Left renal cortex interstitium (tissue), 4 donors: ENCODE measurements around the gene LAMA2. TPM values are rescaled to one million over a fixed set of nuclear protein-coding genes. Genes with fewer than 3 reads are reported as not detected.
"Not testable (repeated sequence)": the region's sequence is repeated elsewhere in the genome, so short reads cannot be mapped to it uniquely, and the experiment has no call there.

Experiments used
- DNase-seq, 4 donors: peaks; one replicate each; pipeline ENCODE4 v3.0.0-alpha.2; 2013; ENCODE audit warnings: low read depth in 4 of 4, low spot score in 2 of 4, missing footprints in 1 of 4
- polyA plus RNA-seq, 4 donors: library from polyadenylated mRNA; unstranded; fragments of 120-200 nt; gene quantifications; one replicate each; pipeline ENCODE4 v1.2.1, GENCODE V29; 2013; ENCODE audit not compliant: insufficient read length in 4 of 4

LAMA2 gene
- polyA plus RNA-seq, 4 donors: 31.4 to 48.3 (median 32.3) TPM

- no peak for DNase-seq
Observed at GRCh38 chr6:129055796-129056195, 172.9 kb downstream of the LAMA2 start.

- DNase-seq: no peak
Observed at GRCh38 chr6:129059650-129060049, 176.7 kb downstream of the LAMA2 start.

DNA sequence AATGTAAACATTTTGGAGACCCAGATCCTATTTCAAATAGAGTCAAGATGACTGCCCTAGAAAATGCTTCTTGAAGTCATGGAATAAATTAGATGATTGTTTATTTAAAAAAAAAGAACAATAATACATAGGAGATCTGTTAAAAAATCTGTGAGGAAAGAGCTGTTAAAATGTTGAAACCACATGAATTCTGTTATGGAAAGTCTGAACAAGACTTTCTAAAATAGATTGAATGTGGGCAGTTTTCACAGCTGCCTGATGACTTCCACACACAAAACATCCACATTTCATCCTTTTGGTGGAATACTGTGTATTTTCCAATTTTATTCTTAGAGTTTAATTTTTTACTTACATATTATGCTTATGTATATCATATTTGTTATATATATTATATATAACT, 186.1 kb downstream of the LAMA2 start:
- DNase-seq: no peak

DNA sequence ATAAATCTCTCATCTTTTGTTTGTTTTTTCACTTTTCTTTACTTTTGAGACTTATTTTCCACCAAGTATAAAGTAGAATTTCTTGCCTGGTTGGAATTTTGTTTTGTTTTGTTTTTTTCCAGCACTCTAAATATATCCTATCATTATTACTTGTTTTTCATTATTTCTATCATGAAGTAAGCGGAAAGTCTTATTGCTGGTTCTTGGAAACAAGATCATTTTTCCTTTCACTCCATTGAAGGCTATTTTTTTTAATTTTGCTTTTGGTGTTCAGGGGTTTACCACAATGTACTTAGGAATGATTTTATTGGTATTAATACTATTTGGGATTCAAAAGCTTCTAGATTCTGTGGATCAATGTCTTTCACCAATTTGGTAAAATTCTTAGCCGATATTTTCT, 190.1 kb downstream of the LAMA2 start:
- no peak for DNase-seq

DNA sequence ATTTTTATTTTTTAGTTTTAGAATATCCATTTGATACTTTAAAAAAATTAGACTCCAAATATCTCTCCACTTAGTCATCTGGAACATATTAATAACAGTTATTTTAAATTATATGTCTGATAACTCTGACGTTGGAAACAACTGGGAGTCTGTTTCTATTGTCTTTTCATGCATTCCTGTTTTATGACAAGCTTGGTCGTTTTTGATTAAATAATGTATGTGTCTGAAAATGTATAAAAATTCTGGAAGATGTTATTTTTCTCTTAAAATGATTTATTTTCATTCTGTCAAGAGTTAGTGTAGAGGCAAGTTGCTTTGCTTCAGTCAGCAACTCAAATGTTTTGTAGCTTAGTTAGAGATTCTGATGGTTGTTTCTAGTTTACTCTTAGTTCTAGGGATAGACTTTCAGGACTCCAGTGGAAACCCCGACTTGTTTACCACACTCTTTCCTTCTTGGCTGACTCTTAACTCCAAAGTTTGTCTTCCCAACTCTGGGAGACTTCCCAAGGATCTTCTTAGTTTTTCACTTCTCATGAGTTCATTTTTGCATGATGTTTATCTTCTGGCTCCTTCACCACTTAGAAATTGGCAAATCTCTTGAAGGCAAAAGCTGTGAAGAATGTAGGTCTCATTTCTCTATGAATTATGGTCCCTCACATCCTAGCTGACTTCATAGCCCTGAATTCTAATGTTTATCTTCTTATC, 190.9 kb downstream of the LAMA2 start:
- no peak for DNase-seq

GRCh38 chr6:129084406-129084805, 201.5 kb downstream of the LAMA2 start:
- no peak for DNase-seq

DNA sequence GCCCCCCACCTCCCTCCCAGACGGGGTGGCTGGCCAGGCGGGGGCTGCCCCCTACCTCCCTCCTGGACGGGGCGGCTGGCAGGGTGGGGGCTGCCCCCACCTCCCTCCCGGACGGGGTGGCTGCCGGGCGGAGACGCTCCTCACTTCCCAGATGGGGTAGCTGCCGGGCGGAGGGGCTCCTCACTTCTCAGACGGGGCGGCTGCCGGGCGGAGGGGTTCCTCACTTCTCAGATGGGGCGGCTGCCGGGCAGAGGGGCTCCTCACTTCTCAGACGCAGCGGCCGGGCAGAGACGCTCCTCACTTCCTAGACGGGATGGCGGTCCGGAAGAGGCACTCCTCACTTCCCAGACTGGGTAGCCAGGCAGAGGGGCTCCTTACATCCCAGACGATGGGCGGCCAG, 205.5 kb downstream of the LAMA2 start:
- not testable (repeated sequence) for DNase-seq

DNA sequence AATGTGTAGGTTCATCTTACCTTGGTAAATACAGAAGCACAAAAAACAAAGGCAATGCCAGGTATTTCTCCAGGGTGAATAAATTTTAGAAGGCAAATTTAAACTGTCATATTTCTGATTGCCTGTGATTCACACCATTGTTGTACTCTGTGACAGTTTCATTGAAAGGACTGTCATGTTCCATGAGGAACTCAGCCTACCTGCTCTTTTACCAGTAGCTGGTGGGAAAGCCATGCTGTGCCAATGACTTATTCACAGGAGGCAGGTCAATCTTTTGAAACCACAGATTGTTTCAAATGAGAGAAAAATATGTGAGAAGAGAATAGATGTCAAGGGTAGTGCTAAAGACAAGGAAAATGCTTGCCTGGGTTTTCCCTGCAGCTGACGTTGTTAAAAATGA, 206.4 kb downstream of the LAMA2 start:
- DNase-seq: no peak

DNA sequence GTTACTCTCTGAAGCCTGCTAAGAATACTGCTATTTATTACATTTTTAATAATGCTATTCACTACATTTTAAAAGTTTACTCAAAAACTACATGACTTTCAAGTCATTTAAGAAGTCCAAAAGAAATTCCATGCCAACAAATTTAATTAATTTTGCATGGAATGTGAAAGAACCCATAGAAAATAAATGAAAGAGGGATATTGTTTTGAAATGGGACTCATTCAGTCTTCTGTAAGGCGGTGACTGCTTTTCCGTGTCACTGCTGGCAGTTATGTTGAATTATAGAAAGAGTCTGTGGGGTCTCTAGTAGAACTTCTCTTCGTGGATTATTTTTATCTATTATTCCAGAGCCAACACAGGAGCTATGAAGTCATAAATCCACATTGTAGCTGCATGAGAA, 211.2 kb downstream of the LAMA2 start:
- no peak for DNase-seq

DNA sequence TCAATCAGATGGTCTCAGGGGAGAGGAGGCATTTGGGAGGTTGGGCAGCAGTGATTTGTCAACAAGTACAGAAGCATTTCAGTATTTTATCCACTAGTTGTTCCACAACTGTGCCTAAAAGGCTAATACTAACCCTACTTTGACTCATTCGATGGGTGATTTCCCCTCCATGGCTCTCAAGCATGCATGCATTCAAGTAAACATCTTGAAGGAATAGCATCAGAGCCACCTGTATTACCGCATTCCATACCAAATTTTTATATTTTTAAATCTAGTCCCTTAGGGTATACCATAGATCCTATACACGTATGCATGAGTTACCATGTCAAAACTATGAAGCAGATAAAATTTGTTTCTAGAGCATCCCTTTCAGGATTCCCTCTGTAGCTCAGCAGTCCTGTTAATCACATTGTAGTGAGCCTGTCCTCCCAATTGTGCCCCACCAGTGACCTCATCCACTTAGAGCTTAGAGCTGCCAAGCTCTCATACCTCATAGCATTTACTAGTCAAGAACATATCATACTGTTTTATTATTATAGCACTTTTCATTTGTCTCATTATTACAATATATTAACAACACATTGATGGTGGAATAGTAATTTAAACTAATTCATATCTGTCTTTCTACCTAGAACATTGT, 213.8 kb downstream of the LAMA2 start:
- DNase-seq: no peak

DNA sequence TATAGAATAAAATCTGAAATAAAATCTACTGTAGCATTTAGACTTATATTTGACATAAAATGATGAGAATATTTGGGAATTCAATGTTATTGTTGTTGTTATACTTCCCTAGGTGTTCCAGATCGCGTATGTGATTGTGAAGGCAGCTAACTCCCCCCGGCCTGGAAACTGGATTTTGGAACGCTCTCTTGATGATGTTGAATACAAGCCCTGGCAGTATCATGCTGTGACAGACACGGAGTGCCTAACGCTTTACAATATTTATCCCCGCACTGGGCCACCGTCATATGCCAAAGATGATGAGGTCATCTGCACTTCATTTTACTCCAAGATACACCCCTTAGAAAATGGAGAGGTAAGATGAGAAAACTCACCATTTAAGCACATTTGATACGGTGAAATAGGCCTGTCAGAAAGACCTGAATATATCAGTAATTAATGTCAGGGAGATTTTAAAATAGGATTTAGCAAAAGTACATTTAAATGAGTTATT, 215.2 kb downstream of the LAMA2 start:
- DNase-seq: no peak

DNA sequence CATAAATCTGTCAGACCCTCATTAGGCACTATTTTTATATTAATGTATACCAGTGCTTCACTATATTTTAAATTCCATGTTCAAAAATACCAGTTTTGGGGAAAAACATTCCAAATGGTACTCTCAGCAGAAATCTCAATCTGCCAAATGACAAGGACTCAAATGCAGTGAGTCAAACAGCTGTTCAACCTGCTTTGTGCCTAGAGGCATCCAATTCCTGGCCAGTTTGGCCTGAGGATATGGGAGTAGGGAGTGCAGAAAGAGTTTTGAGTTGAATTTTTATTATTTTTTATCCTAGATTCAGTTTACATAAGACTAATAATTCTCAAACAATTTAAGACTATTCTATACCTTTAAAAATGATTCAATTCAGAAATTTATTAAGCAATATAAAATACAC, 216.8 kb downstream of the LAMA2 start:
- no peak for DNase-seq

GRCh38 chr6:129100164-129100563, 217.2 kb downstream of the LAMA2 start:
- DNase-seq: no peak

DNA sequence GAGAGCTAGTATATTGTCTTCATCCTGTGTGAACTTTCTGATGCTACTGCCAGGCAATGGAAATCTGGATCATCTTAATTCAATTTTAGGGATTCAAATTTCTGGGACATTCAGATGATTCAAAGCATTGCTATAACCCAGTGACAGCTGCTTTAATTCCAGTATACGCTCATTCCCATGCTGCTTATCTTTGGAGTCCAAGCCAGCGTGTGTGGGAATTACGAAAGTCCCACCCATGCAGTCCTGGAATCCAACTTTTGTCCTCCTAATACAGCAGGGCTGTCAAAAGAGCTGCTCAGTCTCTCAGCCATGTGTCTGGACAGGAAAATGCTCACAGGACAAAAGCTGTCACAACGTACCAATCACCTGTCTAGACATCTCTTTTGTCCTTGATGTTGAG, 219.8 kb downstream of the LAMA2 start:
- no peak for DNase-seq

GRCh38 chr6:129104131-129104530, 221.2 kb downstream of the LAMA2 start:
- DNase-seq: no peak

GRCh38 chr6:129104560-129104959, 221.6 kb downstream of the LAMA2 start:
- DNase-seq: no peak

GRCh38 chr6:129105035-129105434, 222.1 kb downstream of the LAMA2 start:
- DNase-seq: no peak

GRCh38 chr6:129105793-129106192, 222.9 kb downstream of the LAMA2 start:
- DNase-seq: no peak

DNA sequence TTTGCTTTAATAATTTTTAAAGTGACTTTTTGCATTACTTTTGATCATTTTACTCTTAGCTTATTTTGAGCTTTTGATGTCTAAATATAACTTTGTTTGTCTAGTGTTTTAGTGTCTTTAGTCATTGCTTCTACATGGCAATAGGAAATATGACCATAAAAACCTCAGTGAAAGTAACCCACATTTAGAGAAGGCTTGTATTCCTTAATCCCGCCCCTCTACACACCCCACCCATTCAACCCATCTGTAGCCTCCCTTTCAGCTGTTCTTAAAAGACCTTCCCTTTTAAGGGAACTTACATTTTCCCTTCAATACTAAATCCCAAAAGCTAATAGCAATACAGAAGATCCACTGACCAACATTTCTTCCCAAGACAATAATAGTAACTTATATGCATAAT, 225.4 kb downstream of the LAMA2 start:
- DNase-seq: no peak

GRCh38 chr6:129110690-129111343, 227.9 kb downstream of the LAMA2 start:
- no peak for DNase-seq

- DNase-seq: no peak
Observed at GRCh38 chr6:129111346-129111745, 228.4 kb downstream of the LAMA2 start.

- DNase-seq: no peak
Observed at GRCh38 chr6:129111853-129112252, 228.9 kb downstream of the LAMA2 start.
